ENCODE results near the gene YTHDF1.
A peak's percentile ranks its signal among the peaks of the same experiment; 100 is the strongest.

The YTHDF1 gene

GRCh38 chr20:63216041-63216848 lies at the start of gene YTHDF1:
TSS of gene YTHDF1 (minus strand) at chr20:63216131. CDS start at chr20:63215892, 239 bp downstream.
- DNase-seq = peak; percentile 97

GRCh38 chr20:63264519-63264918 lies 48.6 kb upstream of the YTHDF1 start:
- no peak for DNase-seq

DNA sequence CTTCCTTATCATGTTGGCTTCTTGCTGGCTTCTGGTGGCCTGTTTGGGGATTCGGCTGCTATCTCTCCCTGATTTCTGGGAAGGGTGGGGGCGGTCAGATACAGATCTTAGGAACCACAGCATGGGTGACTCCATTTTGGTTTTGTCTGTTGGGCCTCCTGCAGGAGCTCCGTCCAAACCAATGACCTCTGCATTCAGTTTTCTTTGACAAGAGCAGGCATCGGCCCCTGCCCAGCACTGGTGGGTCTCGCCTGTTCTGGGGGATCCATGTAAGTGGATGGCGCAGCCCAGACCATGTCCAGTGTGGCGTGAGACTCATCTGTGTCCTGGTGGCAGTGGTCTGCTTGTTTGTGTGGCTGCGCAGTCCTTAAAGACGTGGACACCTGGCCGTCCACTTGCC lies 48.1 kb upstream of the YTHDF1 start:
- no peak for DNase-seq

- DNase-seq = no peak
Observed at GRCh38 chr20:63262836-63263235, 46.9 kb upstream of the YTHDF1 start.

DNA sequence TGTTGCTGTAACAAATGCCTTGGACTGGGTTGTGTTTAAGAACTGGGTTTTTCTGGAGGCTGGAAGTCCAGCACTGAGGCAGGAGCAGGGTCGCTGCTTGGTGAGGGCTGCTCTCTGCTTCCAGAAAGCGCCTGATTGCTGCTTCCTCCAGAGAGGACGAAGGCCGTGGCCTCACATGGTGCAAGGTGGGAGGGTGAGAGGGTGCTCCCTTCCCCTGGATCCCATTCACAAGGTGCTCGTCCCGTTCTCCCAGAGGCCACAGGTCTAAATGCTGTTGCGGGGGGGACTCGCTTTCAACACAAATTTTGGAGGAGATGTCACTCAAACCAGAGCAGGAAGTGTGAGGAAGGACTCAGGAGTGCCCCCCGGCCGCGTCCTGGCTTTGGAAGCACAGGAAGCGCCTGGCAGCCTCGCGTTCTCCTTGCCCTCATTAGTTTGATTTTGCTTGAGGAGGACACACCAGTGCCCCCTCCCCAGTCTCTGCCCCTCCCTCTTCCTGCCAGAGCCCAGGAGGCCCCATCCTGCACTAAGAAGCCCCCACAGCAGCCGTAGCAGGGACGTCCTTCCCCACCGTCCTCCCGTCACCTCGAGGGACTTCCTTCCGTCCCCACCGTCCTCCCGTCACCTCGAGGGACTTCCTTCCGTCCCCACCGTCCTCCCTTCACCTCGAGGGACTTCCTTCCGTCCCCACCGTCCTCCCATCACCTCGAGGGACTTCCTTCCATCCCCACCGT lies 46.0 kb upstream of the YTHDF1 start:
- DNase-seq = no peak

DNA sequence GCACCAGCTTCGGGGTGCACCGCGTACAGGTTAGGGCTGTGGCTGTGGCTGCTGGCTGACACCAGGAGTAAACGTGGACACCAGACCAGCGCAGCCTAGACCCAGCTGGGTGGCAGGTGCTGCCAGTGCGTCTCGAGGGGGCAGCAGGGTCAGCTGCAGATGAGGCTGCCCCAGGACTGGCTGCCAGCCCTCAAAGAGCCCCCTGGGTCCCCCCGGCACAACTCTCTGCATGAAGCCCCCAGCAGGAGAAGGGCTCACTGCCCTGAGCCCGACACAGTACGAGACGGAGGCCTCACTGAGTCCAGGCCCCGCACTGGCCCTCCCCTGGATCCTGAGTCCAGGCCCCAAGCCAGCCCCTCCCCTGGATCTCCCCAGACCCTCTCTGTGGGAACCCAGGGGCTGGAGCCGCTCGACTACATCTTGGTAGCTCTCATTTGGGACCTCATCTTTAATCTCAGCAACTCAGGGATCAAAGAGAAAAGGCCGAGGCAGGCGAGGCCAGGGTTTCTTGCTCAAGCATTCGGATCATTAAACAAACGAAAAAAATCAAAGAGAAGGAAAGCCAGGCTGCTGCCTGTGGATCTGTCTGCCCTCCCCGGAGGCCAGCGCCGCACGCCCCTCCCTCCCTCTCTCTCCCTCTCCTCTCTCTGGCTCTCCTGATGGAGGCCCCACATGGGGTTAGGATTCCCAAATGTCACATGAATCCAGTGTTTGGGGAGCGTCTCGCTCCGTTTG lies 45.3 kb upstream of the YTHDF1 start:
- DNase-seq = no peak

GRCh38 chr20:63260521-63260920 lies 44.6 kb upstream of the YTHDF1 start:
- no peak for DNase-seq

DNA sequence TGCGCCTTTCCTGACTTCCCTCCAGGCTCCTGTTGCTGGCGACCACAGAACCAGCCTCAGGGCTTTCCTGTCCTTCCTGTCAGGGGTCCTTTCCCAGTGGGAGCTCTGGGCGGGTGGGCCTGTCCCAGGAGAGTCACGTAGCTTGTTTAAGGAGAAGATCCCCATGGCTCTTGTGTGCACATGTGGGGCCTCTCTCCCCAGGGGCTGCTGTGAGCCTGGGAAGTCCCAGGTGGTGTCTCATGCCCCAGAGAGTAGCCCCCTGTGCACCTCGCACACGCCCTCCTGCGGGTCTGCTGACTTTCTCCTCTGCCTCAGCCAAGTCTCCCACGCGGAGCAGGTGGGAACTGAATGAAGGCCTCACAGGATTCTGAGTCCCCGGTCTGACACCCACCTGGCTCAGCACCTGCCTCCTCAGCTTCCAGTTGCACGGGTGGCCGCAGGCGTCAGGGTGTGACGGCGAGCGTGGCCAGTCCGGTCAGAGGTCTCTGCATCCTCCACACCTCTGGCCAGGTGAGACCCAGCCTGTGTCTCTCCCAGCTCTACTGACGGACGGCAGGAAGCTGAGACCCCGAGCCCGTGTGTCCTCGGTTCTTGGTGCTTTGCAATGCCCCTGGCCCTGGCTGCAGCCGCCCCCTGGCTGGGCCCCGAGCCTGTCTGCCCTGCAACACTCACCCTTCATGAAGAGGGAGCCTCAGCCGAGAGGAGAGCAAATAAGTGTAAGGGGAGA lies 44.0 kb upstream of the YTHDF1 start:
- DNase-seq = no peak

DNA sequence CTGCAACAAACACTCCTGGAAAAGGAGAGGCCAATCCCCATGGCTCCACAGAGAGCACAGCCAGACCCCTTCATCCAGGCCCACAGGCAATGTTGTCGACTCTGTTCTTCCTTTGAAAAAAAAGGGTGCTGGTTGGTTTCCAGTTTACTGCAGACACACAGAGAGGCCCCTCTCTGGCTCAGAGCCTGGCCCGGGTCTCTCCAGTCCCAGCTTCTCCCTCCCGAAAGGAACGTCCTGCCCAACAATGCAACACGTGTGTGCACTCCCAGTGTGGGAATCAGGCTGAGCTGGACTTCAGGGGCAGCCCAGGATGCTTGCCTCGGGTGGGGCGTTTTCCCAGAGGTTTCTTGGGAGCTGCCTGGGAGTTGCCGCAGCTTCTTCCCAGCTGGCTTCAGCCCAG lies 42.9 kb upstream of the YTHDF1 start:
- DNase-seq = no peak

GRCh38 chr20:63257629-63258028 lies 41.7 kb upstream of the YTHDF1 start:
- no peak for DNase-seq

DNA sequence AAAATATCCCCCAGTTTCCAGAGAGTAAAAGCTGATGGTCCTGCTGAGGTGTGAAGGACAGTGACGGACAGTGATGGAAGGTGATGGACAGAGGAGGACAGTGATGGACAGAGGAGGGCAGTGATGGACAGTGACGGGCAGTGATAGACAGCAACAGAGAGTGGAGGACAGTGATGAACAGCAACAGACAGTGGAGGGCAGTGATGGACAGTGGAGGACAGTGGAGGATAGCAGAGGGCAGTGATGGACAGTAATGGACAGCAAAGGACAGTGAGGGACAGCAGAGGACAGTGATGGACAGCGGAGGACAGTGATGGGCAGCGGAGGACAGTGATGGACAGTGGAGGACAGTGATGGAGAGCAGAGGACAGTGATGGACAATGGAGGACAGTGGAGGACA lies 41.0 kb upstream of the YTHDF1 start:
- DNase-seq = no peak

- DNase-seq = no peak
Observed at GRCh38 chr20:63255931-63256704, 40.2 kb upstream of the YTHDF1 start.

GRCh38 chr20:63254606-63255384 lies 38.9 kb upstream of the YTHDF1 start:
- DNase-seq = no peak

GRCh38 chr20:63254232-63254605 lies 38.3 kb upstream of the YTHDF1 start, which contains the start of gene NKAIN4:
TSS of gene NKAIN4 (minus strand) at chr20:63254463. CDS start at chr20:63254450, 13 bp downstream.
- no peak for DNase-seq

GRCh38 chr20:63253438-63254231 lies 37.7 kb upstream of the YTHDF1 start:
- DNase-seq = no peak

DNA sequence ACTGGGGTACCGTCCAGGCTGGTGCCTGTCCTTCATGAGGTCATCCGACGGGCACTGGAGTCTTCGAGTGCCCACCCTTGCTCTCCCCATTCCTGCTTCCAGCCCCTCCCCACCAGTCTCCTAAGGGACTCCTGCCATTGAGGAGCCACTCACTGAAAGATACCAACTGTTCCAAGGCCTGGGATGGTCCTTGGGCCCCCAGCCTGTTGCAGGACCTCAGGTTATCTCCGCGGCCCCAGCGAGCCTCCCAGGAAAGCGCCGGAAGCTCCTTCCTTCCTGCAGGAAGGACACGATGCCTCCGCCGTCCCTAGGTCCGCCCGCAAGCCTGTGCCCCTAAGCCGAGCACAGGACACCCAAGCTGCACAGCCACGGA lies 37.1 kb upstream of the YTHDF1 start:
- DNase-seq = no peak

- no peak for DNase-seq
Observed at GRCh38 chr20:63252284-63252711, 36.4 kb upstream of the YTHDF1 start.

DNA sequence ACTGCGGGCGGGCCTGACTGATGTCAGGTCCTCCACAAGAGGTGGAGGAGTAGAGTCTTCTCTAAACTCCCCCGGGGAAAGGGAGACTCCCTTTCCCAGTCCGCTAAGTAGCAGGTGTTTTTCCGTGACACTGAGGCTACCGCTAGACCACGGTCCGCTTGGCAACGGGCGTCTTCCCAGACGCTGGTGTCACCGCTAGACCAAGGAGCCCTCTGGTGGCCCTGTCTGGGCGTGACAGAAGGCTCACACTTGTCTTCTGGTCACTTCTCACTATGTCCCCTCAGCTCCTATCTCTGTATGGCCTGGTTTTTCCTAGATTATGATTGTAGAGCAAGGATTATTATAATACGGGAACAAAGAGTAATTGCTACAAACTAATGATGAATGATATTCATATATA lies 35.4 kb upstream of the YTHDF1 start:
- peak; percentile 12 for DNase-seq

DNA sequence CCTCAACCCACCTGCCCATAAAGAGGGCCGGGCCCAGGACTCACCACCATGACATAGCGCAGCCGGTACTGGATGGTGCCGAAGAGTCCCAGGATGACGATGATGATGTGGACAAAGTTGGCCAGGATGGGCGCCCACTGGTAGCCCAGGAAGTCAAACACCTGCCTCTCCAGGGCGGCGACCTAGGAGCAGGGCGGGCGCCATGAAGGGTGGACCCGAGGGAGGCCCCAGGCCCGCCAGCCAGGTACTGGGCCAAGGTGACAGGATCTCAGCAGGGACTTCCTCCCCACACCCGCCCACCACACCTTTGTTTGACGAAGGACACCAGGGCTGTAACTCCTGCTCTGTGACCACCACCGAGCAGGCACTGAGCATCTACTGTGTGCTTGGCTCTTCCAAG lies 34.0 kb upstream of the YTHDF1 start:
- no peak for DNase-seq

DNA sequence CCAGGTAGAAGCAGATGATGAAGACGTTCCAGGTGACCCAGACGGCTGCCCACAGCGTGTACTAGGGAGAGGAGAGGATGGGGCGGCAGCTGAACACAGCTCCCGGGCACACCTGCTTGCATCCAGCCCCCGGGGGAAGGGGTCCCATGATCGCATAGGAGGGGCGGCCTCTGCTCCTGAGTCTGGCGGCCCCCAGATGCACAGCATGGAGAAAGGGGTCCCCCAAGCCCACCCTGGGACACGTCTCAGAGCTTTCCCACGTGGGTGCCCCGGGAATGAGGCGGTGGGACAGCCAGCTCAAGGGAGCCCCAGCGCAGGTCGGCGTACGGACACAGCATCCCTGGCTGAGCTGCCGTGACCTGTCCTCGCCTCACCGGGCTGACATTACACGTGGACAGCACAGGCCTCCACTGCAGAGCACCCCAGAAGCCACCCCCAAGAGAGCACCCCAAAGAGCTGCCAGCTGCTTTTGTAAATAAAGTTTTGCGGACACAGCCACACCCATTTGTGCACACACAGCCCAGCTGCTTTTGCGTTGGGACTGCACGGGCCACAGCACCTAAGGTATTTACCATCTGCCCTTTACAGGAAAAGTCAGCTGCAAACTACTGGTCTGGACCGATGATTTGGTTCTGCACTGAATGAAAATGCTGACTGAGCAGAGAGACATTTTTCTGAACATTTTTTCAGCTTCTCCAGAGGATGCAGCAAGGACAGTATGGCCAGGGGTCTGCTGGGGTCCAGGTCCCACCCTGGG lies 33.1 kb upstream of the YTHDF1 start:
- no peak for DNase-seq

Measured in COR-L47 (cell line).